ENCODE data around the gene NUDT7.

DNA sequence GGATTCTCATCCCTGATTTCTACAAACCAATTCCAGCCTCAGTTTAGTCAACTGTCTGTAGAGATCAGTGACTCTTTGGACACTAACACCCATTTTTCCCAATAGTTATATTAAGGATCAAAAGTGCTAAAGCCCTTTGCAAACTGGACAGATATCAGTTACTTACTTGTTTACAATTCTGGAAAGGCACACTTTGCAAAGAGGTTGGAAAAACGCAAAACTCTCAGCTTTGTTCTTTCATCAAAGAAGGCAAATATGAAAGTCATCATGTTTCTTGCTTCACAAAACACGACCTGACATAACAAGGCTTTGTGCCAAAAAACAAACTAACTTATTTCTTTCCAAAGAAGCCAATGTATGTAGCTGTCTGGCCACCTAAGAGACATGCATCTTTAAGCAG is 39.9 kb downstream of the NUDT7 start:
- TF ChIP-seq, protein P1, sequence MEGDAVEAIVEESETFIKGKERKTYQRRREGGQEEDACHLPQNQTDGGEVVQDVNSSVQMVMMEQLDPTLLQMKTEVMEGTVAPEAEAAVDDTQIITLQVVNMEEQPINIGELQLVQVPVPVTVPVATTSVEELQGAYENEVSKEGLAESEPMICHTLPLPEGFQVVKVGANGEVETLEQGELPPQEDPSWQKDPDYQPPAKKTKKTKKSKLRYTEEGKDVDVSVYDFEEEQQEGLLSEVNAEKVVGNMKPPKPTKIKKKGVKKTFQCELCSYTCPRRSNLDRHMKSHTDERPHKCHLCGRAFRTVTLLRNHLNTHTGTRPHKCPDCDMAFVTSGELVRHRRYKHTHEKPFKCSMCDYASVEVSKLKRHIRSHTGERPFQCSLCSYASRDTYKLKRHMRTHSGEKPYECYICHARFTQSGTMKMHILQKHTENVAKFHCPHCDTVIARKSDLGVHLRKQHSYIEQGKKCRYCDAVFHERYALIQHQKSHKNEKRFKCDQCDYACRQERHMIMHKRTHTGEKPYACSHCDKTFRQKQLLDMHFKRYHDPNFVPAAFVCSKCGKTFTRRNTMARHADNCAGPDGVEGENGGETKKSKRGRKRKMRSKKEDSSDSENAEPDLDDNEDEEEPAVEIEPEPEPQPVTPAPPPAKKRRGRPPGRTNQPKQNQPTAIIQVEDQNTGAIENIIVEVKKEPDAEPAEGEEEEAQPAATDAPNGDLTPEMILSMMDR (IDR thresholded peaks at IDR 0.05) = no peak
- no peak for TF ChIP-seq POLR2A (IDR thresholded peaks at IDR 0.05)
